A549 (cell line): ENCODE measurements around the gene HNRNPLL.

Experiments used
- CHD4 ChIP-seq: fragments of 200-600 bp; sonication (generic); IDR thresholded peaks from 2 replicates; pipeline ENCODE4 v1.6.1; 2016; ENCODE audit warnings: antibody characterized with exemption, mild to moderate bottlenecking, borderline replicate concordance
- EP300 ChIP-seq, 2 experiments: fragments of >200 bp; sonication (Bioruptor Twin); formaldehyde crosslinking; IDR thresholded peaks; 2 replicates in 1 of 2; 3 replicates in 1 of 2; pipeline ENCODE4 v1.6.1; 2016 to 2017
- ESRRA ChIP-seq: fragments of 150-350 bp; IDR thresholded peaks from 2 replicates; pipeline ENCODE4 v1.6.1; 2014; ENCODE audit warnings: mild to moderate bottlenecking, low read length, borderline replicate concordance
- FOSB ChIP-seq: fragments of 250-450 bp; sonication (Bioruptor Pico); IDR thresholded peaks from 2 replicates; pipeline ENCODE4 v1.5.0; 2020; ENCODE audit warnings: mild to moderate bottlenecking, moderate library complexity
- HOXB5 ChIP-seq: fragments of 250-450 bp; sonication (Bioruptor Pico); IDR thresholded peaks from 2 replicates; pipeline ENCODE4 v1.5.0; 2020; ENCODE audit warnings: mild to moderate bottlenecking, moderate library complexity
- JUNB ChIP-seq: fragments of >200 bp; sonication (Bioruptor Twin); formaldehyde crosslinking; IDR thresholded peaks from 2 replicates; pipeline ENCODE4 v1.6.1; 2016
- NFE2L2 ChIP-seq: fragments of 150-350 bp; conservative IDR thresholded peaks from 2 replicates; pipeline ENCODE4 v1.6.1; 2014; ENCODE audit warnings: low read length
- NPAS2 ChIP-seq: fragments of 250-450 bp; sonication (Bioruptor Pico); IDR thresholded peaks from 2 replicates; pipeline ENCODE4 v1.8.0; 2022; ENCODE audit warnings: mild to moderate bottlenecking, moderate library complexity, borderline replicate concordance
- PHF8 ChIP-seq: fragments of 200-600 bp; sonication (generic); IDR thresholded peaks from 2 replicates; pipeline ENCODE4 v1.6.1; 2016; ENCODE audit warnings: low read depth, mild to moderate bottlenecking, antibody characterized with exemption, moderate library complexity, borderline replicate concordance
- POLR2A ChIP-seq: IDR thresholded peaks from 2 replicates; pipeline ENCODE4 v1.6.1; 2012; ENCODE audit warnings: mild to moderate bottlenecking, low read length
- POLR2AphosphoS2 ChIP-seq: conservative IDR thresholded peaks from 2 replicates; pipeline ENCODE4 v1.6.1; 2012; ENCODE audit warnings: low read length, improper control_type of control experiment, inconsistent platforms
- TF ChIP-seq, protein P1 (sequence below): fragments of >200 bp; sonication (Bioruptor Twin); formaldehyde crosslinking; IDR thresholded peaks from 3 replicates; pipeline ENCODE4 v1.5.1; 2016
- TF ChIP-seq, protein P2 (sequence below): fragments of 150-350 bp; IDR thresholded peaks from 2 replicates; pipeline ENCODE4 v1.6.1; 2014; ENCODE audit warnings: low read depth, mild to moderate bottlenecking, low read length
- TF ChIP-seq, protein P3 (sequence below): IDR thresholded peaks from 2 replicates; pipeline ENCODE4 v1.6.1; 2012

DNA sequence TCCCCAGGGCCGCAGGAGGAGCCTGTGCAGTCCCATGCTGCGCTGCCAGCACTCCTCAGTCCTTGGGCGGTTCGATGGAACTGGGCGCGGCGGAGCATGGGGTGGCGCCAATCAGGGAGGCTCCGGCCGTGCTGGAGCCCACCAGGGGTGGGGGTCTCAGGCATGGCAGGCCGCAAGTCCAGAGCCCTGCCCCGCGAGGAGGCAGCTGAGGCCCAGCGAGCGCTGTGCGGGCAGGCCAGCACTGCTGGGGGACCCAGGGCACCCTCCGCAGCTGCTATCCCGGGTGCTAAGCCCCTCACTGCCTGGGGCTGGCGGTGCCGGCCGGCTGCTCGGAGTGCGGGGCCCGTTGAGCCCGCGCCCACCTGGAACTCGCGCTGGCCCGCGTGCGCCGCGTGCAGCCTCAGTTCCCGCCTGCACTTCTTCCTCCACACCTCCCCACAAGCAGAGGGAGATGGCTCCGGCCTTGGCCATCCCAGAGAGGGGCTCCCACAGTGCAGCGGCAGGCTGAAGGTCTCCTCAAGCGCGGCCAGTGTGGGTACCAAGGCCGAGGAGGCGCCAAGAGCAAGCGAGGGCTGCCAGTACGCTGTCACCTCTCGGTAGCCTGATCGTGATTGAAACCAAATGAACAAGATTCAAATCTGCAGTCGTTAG lies 40.4 kb upstream of the HNRNPLL start:
- no peak for TF ChIP-seq PHF8
- TF ChIP-seq, protein P1, sequence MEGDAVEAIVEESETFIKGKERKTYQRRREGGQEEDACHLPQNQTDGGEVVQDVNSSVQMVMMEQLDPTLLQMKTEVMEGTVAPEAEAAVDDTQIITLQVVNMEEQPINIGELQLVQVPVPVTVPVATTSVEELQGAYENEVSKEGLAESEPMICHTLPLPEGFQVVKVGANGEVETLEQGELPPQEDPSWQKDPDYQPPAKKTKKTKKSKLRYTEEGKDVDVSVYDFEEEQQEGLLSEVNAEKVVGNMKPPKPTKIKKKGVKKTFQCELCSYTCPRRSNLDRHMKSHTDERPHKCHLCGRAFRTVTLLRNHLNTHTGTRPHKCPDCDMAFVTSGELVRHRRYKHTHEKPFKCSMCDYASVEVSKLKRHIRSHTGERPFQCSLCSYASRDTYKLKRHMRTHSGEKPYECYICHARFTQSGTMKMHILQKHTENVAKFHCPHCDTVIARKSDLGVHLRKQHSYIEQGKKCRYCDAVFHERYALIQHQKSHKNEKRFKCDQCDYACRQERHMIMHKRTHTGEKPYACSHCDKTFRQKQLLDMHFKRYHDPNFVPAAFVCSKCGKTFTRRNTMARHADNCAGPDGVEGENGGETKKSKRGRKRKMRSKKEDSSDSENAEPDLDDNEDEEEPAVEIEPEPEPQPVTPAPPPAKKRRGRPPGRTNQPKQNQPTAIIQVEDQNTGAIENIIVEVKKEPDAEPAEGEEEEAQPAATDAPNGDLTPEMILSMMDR, result no peak
- no peak for TF ChIP-seq POLR2AphosphoS2
- TF ChIP-seq, protein P2, sequence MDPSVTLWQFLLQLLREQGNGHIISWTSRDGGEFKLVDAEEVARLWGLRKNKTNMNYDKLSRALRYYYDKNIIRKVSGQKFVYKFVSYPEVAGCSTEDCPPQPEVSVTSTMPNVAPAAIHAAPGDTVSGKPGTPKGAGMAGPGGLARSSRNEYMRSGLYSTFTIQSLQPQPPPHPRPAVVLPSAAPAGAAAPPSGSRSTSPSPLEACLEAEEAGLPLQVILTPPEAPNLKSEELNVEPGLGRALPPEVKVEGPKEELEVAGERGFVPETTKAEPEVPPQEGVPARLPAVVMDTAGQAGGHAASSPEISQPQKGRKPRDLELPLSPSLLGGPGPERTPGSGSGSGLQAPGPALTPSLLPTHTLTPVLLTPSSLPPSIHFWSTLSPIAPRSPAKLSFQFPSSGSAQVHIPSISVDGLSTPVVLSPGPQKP, result no peak
- TF ChIP-seq HOXB5, result no peak
- TF ChIP-seq FOSB, result no peak
- TF ChIP-seq EP300 (IDR thresholded peaks at IDR 0.05), result no peak
- no peak for TF ChIP-seq POLR2A
- TF ChIP-seq JUNB, result no peak
- TF ChIP-seq NFE2L2, result no peak
- TF ChIP-seq NPAS2, result no peak
- TF ChIP-seq, protein P3, sequence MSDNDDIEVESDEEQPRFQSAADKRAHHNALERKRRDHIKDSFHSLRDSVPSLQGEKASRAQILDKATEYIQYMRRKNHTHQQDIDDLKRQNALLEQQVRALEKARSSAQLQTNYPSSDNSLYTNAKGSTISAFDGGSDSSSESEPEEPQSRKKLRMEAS, result no peak
- TF ChIP-seq CHD4, result no peak
- no peak for TF ChIP-seq ESRRA
